Putamen (tissue), 1 donor: ENCODE results near the gene CPD.
A peak's percentile ranks its signal among the peaks of the same experiment; 100 is the strongest.
"Not testable (repeated sequence)": the region's sequence is repeated elsewhere in the genome, so short reads cannot be mapped to it uniquely, and the experiment has no call there.

Source experiments
- DNase-seq: peaks from one replicate; pipeline ENCODE4 v3.0.0-alpha.2; 2016; ENCODE audit warnings: low spot score

The CPD gene

GRCh38 chr17:30378825-30379302, at the start of gene CPD:
Gene CPD (plus strand): TSS chr17:30378927. CDS start chr17:30378981, 54 bp downstream.
- DNase-seq = peak; percentile 97

- DNase-seq = no peak
These were observed 46.6 kb upstream of the CPD start for GRCh38 chr17:30332057-30332542.

GRCh38 chr17:30333503-30334360, 45.0 kb upstream of the CPD start, which contains the start of gene TMIGD1:
Gene TMIGD1 (minus strand): TSS chr17:30334057. CDS start chr17:30332133, 1,924 bp downstream.
- DNase-seq = no peak

GRCh38 chr17:30334421-30334820, 44.3 kb upstream of the CPD start:
- DNase-seq = no peak

- no peak for DNase-seq
These were observed 42.2 kb upstream of the CPD start for GRCh38 chr17:30336369-30337171.

- DNase-seq = no peak
These were observed 41.2 kb upstream of the CPD start for GRCh38 chr17:30337393-30337999.

- no peak for DNase-seq
These were observed 39.6 kb upstream of the CPD start for GRCh38 chr17:30339086-30339485.

GRCh38 chr17:30340801-30341356, 37.8 kb upstream of the CPD start:
- no peak for DNase-seq

GRCh38 chr17:30341703-30342249, 37.0 kb upstream of the CPD start:
- DNase-seq = no peak

GRCh38 chr17:30343244-30343643, 35.5 kb upstream of the CPD start:
- not testable (repeated sequence) for DNase-seq

- no peak for DNase-seq
These were observed 34.9 kb upstream of the CPD start for GRCh38 chr17:30343796-30344195.

- peak; percentile 82 for DNase-seq
These were observed 34.2 kb upstream of the CPD start for GRCh38 chr17:30344283-30345088.

- no peak for DNase-seq
These were observed 33.7 kb upstream of the CPD start for GRCh38 chr17:30345089-30345433.

- DNase-seq = no peak
These were observed 33.1 kb upstream of the CPD start for GRCh38 chr17:30345527-30346075.

GRCh38 chr17:30346221-30346795, 32.4 kb upstream of the CPD start:
- no peak for DNase-seq

GRCh38 chr17:30347488-30347887, 31.2 kb upstream of the CPD start:
- DNase-seq = no peak

- no peak for DNase-seq
These were observed 29.5 kb upstream of the CPD start for GRCh38 chr17:30349252-30349651.

GRCh38 chr17:30351263-30351662, 27.5 kb upstream of the CPD start:
- not testable (repeated sequence) for DNase-seq

GRCh38 chr17:30351735-30352134, 27.0 kb upstream of the CPD start:
- no peak for DNase-seq

GRCh38 chr17:30352240-30352814, 26.4 kb upstream of the CPD start:
- no peak for DNase-seq
